ENCODE results near the gene SFMBT2.
"Not testable (repeated sequence)": the region's sequence is repeated elsewhere in the genome, so short reads cannot be mapped to it uniquely, and the experiment has no call there.

SFMBT2 gene

GRCh38 chr10:7209458-7209857, 201.4 kb downstream of the SFMBT2 start:
- no peaks in the 10 kb centered on the region for H3K9me3 ChIP-seq (ENCODE audit: low read length)
- H3K36me3 ChIP-seq (ENCODE audit: insufficient read depth, low read length), result no peaks in the 10 kb centered on the region
- no peaks in the 10 kb centered on the region for H3K4me1 ChIP-seq (ENCODE audit: insufficient read depth, low read length)
- H3K4me3 ChIP-seq (ENCODE audit: low read length), result no peak overlapping the region
- H2AFZ ChIP-seq (ENCODE audit: low read depth, low read length), result no peak overlapping the region
- H3K27me3 ChIP-seq (ENCODE audit: insufficient read depth, low read length), result no peaks in the 10 kb centered on the region

- Histone ChIP-seq H3K9me3 (ENCODE audit: low read length) (no peaks in the 10 kb centered on the region), H3K27me3 (ENCODE audit: insufficient read depth, low read length) (no peaks in the 10 kb centered on the region), H3K36me3 (ENCODE audit: insufficient read depth, low read length) (no peaks in the 10 kb centered on the region), H3K4me3 (ENCODE audit: low read length) (no peak overlapping the region), H2AFZ (ENCODE audit: low read depth, low read length) (no peak overlapping the region), H3K4me1 (ENCODE audit: insufficient read depth, low read length) (no peaks in the 10 kb centered on the region)
Observed at GRCh38 chr10:7206412-7207100, 204.3 kb downstream of the SFMBT2 start.

GRCh38 chr10:7205656-7206055, 205.2 kb downstream of the SFMBT2 start:
- Histone ChIP-seq H3K4me3 (ENCODE audit: low read length) (no peak overlapping the region), H3K4me1 (ENCODE audit: insufficient read depth, low read length) (no peaks in the 10 kb centered on the region), H2AFZ (ENCODE audit: low read depth, low read length) (no peak overlapping the region), H3K36me3 (ENCODE audit: insufficient read depth, low read length) (no peaks in the 10 kb centered on the region), H3K9me3 (ENCODE audit: low read length) (no peaks in the 10 kb centered on the region), H3K27me3 (ENCODE audit: insufficient read depth, low read length) (no peaks in the 10 kb centered on the region)

- H3K4me3 ChIP-seq (ENCODE audit: low read length), result no peak overlapping the region
- no peak overlapping the region for H2AFZ ChIP-seq (ENCODE audit: low read depth, low read length)
- no peaks in the 10 kb centered on the region for H3K9me3 ChIP-seq (ENCODE audit: low read length)
- H3K36me3 ChIP-seq (ENCODE audit: insufficient read depth, low read length), result no peaks in the 10 kb centered on the region
- no peaks in the 10 kb centered on the region for H3K27me3 ChIP-seq (ENCODE audit: insufficient read depth, low read length)
- H3K4me1 ChIP-seq (ENCODE audit: insufficient read depth, low read length), result no peaks in the 10 kb centered on the region
Observed at GRCh38 chr10:7202793-7203355, 208.0 kb downstream of the SFMBT2 start.

DNA sequence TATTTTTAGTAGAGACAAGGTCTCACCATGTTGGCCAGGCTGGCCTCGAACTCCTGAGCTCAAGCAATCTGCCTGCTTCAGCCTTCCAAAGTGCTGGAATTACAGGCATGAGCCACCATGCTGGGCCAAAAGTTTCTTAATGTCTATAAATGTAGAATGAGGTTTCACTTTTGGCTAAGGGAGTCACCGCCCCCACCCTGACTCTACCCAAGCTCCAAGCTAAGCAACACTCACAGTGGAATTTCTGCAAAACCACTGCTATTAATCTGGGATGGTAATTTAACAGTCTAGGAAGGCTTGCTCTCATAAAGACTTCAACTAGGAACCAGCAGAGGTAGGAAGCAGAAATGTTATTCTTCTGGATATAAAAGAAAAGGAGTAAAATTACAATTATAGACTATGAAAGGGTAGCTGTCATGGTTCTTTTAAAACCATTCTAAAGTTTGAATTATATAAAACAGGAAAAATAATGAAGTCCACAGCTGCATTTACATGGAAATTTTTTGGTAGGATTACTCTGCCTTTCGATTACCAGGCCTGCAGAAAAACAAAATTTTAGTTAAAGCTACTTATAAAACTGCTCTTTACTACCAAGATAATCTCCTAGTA, 211.6 kb downstream of the SFMBT2 start:
- Histone ChIP-seq H3K4me3 (ENCODE audit: low read length) (no peak overlapping the region), H2AFZ (ENCODE audit: low read depth, low read length) (no peak overlapping the region), H3K9me3 (ENCODE audit: low read length) (peaks cover 3% of the 10 kb centered on the region), H3K4me1 (ENCODE audit: insufficient read depth, low read length) (no peaks in the 10 kb centered on the region), H3K36me3 (ENCODE audit: insufficient read depth, low read length) (no peaks in the 10 kb centered on the region), H3K27me3 (ENCODE audit: insufficient read depth, low read length) (no peaks in the 10 kb centered on the region)

DNA sequence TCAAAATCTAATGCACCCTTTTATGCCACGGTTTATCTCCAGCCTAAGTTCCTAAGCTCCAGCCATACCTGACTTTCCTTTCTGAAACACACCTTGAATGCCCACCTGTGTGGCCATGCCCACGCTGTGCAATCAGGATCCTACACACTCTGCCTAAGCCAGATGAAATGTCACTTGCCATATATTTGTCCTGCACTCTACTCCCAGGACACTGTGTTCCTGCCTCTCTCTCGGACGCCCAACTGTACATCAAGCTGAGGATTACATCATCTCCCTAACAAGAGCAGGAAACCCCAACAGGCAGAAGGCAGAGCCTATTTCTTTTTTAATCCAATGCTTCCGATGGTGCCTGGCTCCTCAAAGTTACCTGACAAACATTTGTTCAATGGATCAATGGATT, 214.6 kb downstream of the SFMBT2 start:
- Histone ChIP-seq H3K4me1 (ENCODE audit: insufficient read depth, low read length) (no peaks in the 10 kb centered on the region), H2AFZ (ENCODE audit: low read depth, low read length) (no peak overlapping the region), H3K36me3 (ENCODE audit: insufficient read depth, low read length) (no peaks in the 10 kb centered on the region), H3K27me3 (ENCODE audit: insufficient read depth, low read length) (no peaks in the 10 kb centered on the region), H3K4me3 (ENCODE audit: low read length) (no peak overlapping the region), H3K9me3 (ENCODE audit: low read length) (peaks cover 3% of the 10 kb centered on the region)

- Histone ChIP-seq H3K27me3 (ENCODE audit: insufficient read depth, low read length) (no peaks in the 10 kb centered on the region), H3K4me1 (ENCODE audit: insufficient read depth, low read length) (no peaks in the 10 kb centered on the region), H3K4me3 (ENCODE audit: low read length) (no peak overlapping the region), H3K36me3 (ENCODE audit: insufficient read depth, low read length) (no peaks in the 10 kb centered on the region), H2AFZ (ENCODE audit: low read depth, low read length) (no peak overlapping the region), H3K9me3 (ENCODE audit: low read length) (peaks cover 3% of the 10 kb centered on the region)
Observed at GRCh38 chr10:7195118-7195517, 215.7 kb downstream of the SFMBT2 start.

DNA sequence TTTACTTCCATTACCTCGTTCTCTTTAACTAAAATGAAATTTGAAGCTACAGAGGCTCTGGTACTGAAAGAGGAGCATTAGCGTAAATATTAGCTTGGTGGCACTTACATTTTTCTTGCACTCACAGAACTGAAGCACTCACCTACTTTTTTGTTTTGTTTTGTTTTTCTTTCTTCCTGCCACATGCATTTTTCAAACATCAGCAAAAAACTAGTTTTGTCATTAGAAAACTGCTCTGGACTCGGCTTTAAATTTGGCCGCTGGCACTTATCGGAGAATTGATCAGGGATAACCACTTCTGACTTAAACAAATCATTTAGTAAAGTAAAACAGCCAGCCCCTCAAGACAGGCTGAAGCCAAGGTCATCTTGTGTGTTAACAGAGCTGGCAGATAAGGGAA, 216.3 kb downstream of the SFMBT2 start:
- Histone ChIP-seq H2AFZ (ENCODE audit: low read depth, low read length) (no peak overlapping the region), H3K4me1 (ENCODE audit: insufficient read depth, low read length) (no peaks in the 10 kb centered on the region), H3K9me3 (ENCODE audit: low read length) (peaks cover 3% of the 10 kb centered on the region), H3K4me3 (ENCODE audit: low read length) (no peak overlapping the region), H3K36me3 (ENCODE audit: insufficient read depth, low read length) (no peaks in the 10 kb centered on the region), H3K27me3 (ENCODE audit: insufficient read depth, low read length) (no peaks in the 10 kb centered on the region)

GRCh38 chr10:7193369-7193768, 217.5 kb downstream of the SFMBT2 start:
- no peaks in the 10 kb centered on the region for H3K36me3 ChIP-seq (ENCODE audit: insufficient read depth, low read length)
- H2AFZ ChIP-seq (ENCODE audit: low read depth, low read length), result no peak overlapping the region
- no peak overlapping the region for H3K4me3 ChIP-seq (ENCODE audit: low read length)
- peaks cover 3% of the 10 kb centered on the region for H3K9me3 ChIP-seq (ENCODE audit: low read length)
- no peaks in the 10 kb centered on the region for H3K4me1 ChIP-seq (ENCODE audit: insufficient read depth, low read length)
- no peaks in the 10 kb centered on the region for H3K27me3 ChIP-seq (ENCODE audit: insufficient read depth, low read length)

DNA sequence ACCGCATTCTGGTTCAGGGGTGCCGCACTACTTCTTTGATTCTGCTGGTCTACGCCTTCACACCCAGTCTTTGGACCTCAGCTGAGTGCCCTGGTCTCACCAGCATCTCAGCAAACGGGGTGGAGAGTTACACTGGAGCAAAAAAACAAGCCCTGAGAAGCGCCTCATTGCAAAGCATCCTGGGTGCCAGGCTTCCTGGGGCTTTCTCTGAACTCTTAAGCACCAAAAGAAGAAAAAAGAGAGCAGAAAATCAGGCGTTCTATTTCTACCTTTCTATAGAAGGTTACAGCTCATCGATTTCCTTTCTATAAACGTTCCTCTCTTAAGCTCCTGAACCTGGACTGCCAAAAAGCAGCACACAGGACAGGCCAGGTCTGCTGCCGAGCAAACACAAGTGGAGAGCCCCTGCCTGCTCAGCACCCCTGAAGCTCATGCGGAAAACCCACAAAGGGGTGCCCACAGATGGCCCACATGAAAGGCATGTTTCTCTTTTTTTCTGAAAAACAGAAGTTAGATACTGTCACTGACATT, 217.9 kb downstream of the SFMBT2 start:
- Histone ChIP-seq H3K36me3 (ENCODE audit: insufficient read depth, low read length) (no peaks in the 10 kb centered on the region), H3K4me3 (ENCODE audit: low read length) (no peak overlapping the region), H3K27me3 (ENCODE audit: insufficient read depth, low read length) (no peaks in the 10 kb centered on the region)

DNA sequence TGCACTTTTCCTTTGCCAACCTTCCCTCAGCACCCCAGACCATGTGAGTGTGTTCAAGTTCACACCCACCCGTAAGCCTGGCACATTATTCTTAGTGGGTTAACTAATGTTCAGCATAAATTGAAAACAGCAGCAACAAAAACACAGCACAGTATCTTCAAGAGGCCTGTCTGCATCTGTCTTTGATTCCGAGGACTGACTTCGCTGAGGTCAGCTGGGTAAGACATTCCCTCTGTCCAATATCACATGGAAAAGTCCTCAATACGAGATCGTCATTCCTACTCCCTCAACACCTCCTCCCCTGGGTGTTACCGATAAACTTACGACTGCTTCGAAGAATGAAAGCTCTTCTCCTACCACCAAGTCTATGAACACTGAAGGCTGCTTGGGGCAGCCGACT, 218.8 kb downstream of the SFMBT2 start:
- Histone ChIP-seq H3K4me3 (ENCODE audit: low read length) (no peak overlapping the region), H3K27me3 (ENCODE audit: insufficient read depth, low read length) (no peaks in the 10 kb centered on the region), H3K4me1 (ENCODE audit: insufficient read depth, low read length) (no peaks in the 10 kb centered on the region), H3K36me3 (ENCODE audit: insufficient read depth, low read length) (no peaks in the 10 kb centered on the region), H3K9me3 (ENCODE audit: low read length) (peaks cover 3% of the 10 kb centered on the region), H2AFZ (ENCODE audit: low read depth, low read length) (no peak overlapping the region)

More for the DNA sequence above, 217.9 kb downstream of the SFMBT2 start:
- Histone ChIP-seq H3K4me1 (ENCODE audit: insufficient read depth, low read length) (no peaks in the 10 kb centered on the region), H2AFZ (ENCODE audit: low read depth, low read length) (no peak overlapping the region), H3K9me3 (ENCODE audit: low read length) (peaks cover 3% of the 10 kb centered on the region)

GRCh38 chr10:7190772-7191171, 220.1 kb downstream of the SFMBT2 start:
- H2AFZ ChIP-seq (ENCODE audit: low read depth, low read length); H3K4me1 ChIP-seq (ENCODE audit: insufficient read depth, low read length); H3K27me3 ChIP-seq (ENCODE audit: insufficient read depth, low read length); H3K4me3 ChIP-seq (ENCODE audit: low read length); H3K9me3 ChIP-seq (ENCODE audit: low read length); H3K36me3 ChIP-seq (ENCODE audit: insufficient read depth, low read length): not testable (repeated sequence)

GRCh38 chr10:7189909-7190308, 220.9 kb downstream of the SFMBT2 start:
- Histone ChIP-seq H3K9me3 (ENCODE audit: low read length) (no peaks in the 10 kb centered on the region), H3K4me1 (ENCODE audit: insufficient read depth, low read length) (no peaks in the 10 kb centered on the region), H3K27me3 (ENCODE audit: insufficient read depth, low read length) (no peaks in the 10 kb centered on the region), H3K4me3 (ENCODE audit: low read length) (no peak overlapping the region), H2AFZ (ENCODE audit: low read depth, low read length) (no peak overlapping the region), H3K36me3 (ENCODE audit: insufficient read depth, low read length) (no peaks in the 10 kb centered on the region)
